ENCODE results near the gene MRPS26.
"Not testable (repeated sequence)": the region's sequence is repeated elsewhere in the genome, so short reads cannot be mapped to it uniquely, and the experiment has no call there.

Gene MRPS26

GRCh38 chr20:3068986-3069900, 23.4 kb downstream of the MRPS26 start:
- no peaks in the 10 kb centered on the region for H3K9me3 ChIP-seq (ENCODE audit: control insufficient read depth, low read depth, low read length)
- no peaks in the 10 kb centered on the region for H3K36me3 ChIP-seq (ENCODE audit: control insufficient read depth, low read depth, low read length)
- H3K27ac ChIP-seq (ENCODE audit: low read length) = no peak overlapping the region
- no peak overlapping the region for H3K4me3 ChIP-seq (ENCODE audit: low read length)
- peaks cover 27% of the 10 kb centered on the region for H3K27me3 ChIP-seq (ENCODE audit: control insufficient read depth, insufficient read depth, low read length)
- H3K9ac ChIP-seq (ENCODE audit: low read length) = no peak overlapping the region
- H3K4me1 ChIP-seq (ENCODE audit: control insufficient read depth, low read depth, low read length) = no peaks in the 10 kb centered on the region

DNA sequence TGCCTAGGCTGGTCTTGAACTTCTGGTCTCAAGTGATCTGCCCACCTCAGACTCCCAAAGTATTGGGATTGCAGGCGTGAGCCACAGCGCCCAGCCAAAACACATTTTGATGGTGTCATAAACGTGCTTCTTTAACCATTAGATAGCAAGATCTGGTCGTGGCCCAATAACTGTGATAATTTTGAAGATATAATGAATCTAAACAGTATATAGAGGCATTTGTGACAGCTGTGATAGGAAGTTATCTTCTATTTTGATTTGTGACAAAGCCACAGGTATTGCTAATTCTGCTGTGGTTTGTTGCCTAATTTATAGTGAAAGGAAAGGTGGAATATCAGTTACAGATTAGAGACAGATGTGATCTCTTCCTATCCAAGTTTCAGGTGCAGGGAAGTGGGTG, 24.9 kb downstream of the MRPS26 start:
- Histone ChIP-seq H3K27ac (ENCODE audit: low read length) (no peak overlapping the region), H3K27me3 (ENCODE audit: control insufficient read depth, insufficient read depth, low read length) (peaks cover 27% of the 10 kb centered on the region), H3K4me3 (ENCODE audit: low read length) (no peak overlapping the region), H3K9me3 (ENCODE audit: control insufficient read depth, low read depth, low read length) (no peaks in the 10 kb centered on the region), H3K36me3 (ENCODE audit: control insufficient read depth, low read depth, low read length) (no peaks in the 10 kb centered on the region), H3K4me1 (ENCODE audit: control insufficient read depth, low read depth, low read length) (no peaks in the 10 kb centered on the region), H3K9ac (ENCODE audit: low read length) (no peak overlapping the region)

DNA sequence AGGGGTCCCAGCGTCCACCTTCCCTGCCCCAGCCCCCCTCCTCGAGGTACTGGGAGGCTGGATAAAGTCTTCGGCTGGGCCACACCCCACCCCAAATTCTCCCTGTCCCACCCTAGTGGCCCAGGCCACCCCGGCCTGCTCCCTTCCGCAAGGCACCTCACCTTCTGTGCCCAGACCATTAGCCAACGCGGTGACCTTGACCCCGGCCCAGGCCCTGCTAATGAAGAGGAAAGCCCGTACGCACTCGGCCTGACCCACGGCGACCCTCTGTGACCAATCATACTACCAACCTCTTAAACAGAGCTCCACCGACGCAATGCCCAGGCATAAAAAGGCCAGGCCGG, 25.4 kb downstream of the MRPS26 start:
- no peaks in the 10 kb centered on the region for H3K36me3 ChIP-seq (ENCODE audit: control insufficient read depth, low read depth, low read length)
- no peaks in the 10 kb centered on the region for H3K9me3 ChIP-seq (ENCODE audit: control insufficient read depth, low read depth, low read length)
- no peaks in the 10 kb centered on the region for H3K4me1 ChIP-seq (ENCODE audit: control insufficient read depth, low read depth, low read length)
- no peak overlapping the region for H3K9ac ChIP-seq (ENCODE audit: low read length)
- no peak overlapping the region for H3K4me3 ChIP-seq (ENCODE audit: low read length)
- H3K27ac ChIP-seq (ENCODE audit: low read length) = no peak overlapping the region
- peaks cover 27% of the 10 kb centered on the region for H3K27me3 ChIP-seq (ENCODE audit: control insufficient read depth, insufficient read depth, low read length)

- Histone ChIP-seq H3K4me1 (ENCODE audit: control insufficient read depth, low read depth, low read length) (no peaks in the 10 kb centered on the region), H3K9me3 (ENCODE audit: control insufficient read depth, low read depth, low read length) (no peaks in the 10 kb centered on the region), H3K27me3 (ENCODE audit: control insufficient read depth, insufficient read depth, low read length) (peaks cover 27% of the 10 kb centered on the region), H3K4me3 (ENCODE audit: low read length) (peak within 1 kb of the TSS; percentile 24), H3K36me3 (ENCODE audit: control insufficient read depth, low read depth, low read length) (no peaks in the 10 kb centered on the region), H3K27ac (ENCODE audit: low read length) (no peak within 1 kb of the TSS), H3K9ac (ENCODE audit: low read length) (no peak within 1 kb of the TSS)
Measured at GRCh38 chr20:3071610-3072529, 26.0 kb downstream of the MRPS26 start, which contains the start of gene OXT. TSS of gene OXT (plus strand) at chr20:3071620. CDS start at chr20:3071656, 36 bp downstream.

- Histone ChIP-seq H3K9me3 (ENCODE audit: control insufficient read depth, low read depth, low read length) (no peaks in the 10 kb centered on the region), H3K36me3 (ENCODE audit: control insufficient read depth, low read depth, low read length) (no peaks in the 10 kb centered on the region), H3K4me1 (ENCODE audit: control insufficient read depth, low read depth, low read length) (no peaks in the 10 kb centered on the region), H3K27me3 (ENCODE audit: control insufficient read depth, insufficient read depth, low read length) (peaks cover 27% of the 10 kb centered on the region), H3K4me3 (ENCODE audit: low read length) (peak overlapping the region; percentile 24), H3K9ac (ENCODE audit: low read length) (no peak overlapping the region), H3K27ac (ENCODE audit: low read length) (no peak overlapping the region)
Measured at GRCh38 chr20:3072530-3073250, 26.8 kb downstream of the MRPS26 start.

GRCh38 chr20:3073251-3073643, 27.4 kb downstream of the MRPS26 start:
- H3K9ac ChIP-seq (ENCODE audit: low read length); H3K4me3 ChIP-seq (ENCODE audit: low read length); H3K27ac ChIP-seq (ENCODE audit: low read length); H3K9me3 ChIP-seq (ENCODE audit: control insufficient read depth, low read depth, low read length); H3K36me3 ChIP-seq (ENCODE audit: control insufficient read depth, low read depth, low read length); H3K4me1 ChIP-seq (ENCODE audit: control insufficient read depth, low read depth, low read length): not testable (repeated sequence)
- H3K27me3 ChIP-seq (ENCODE audit: control insufficient read depth, insufficient read depth, low read length) = peaks cover 27% of the 10 kb centered on the region

GRCh38 chr20:3074812-3075211, 29.0 kb downstream of the MRPS26 start:
- Histone ChIP-seq H3K9ac (ENCODE audit: low read length) (no peak overlapping the region), H3K4me3 (ENCODE audit: low read length) (no peak overlapping the region), H3K27ac (ENCODE audit: low read length) (no peak overlapping the region), H3K36me3 (ENCODE audit: control insufficient read depth, low read depth, low read length) (no peaks in the 10 kb centered on the region), H3K4me1 (ENCODE audit: control insufficient read depth, low read depth, low read length) (no peaks in the 10 kb centered on the region), H3K27me3 (ENCODE audit: control insufficient read depth, insufficient read depth, low read length) (peaks cover 31% of the 10 kb centered on the region), H3K9me3 (ENCODE audit: control insufficient read depth, low read depth, low read length) (no peaks in the 10 kb centered on the region)

DNA sequence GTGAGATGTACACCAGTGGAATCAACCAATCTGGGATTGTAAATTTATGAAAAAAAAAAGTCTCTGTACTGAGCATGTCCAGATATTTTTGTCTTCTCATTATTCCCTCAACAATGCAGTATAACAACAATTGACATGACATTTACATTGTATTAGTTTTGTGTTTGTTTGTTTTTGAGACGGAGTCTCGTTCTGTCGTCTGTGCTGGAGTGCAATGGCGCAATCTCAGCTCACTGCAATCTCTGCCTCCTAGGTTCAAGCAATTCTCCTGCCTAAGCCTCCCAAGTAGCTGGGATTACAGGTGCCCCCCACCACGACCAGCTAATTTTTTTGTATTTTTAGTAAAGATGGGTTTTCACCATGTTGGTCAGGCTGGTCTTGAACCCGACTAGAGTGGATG, 29.5 kb downstream of the MRPS26 start:
- H3K9ac ChIP-seq (ENCODE audit: low read length); H3K36me3 ChIP-seq (ENCODE audit: control insufficient read depth, low read depth, low read length); H3K4me1 ChIP-seq (ENCODE audit: control insufficient read depth, low read depth, low read length); H3K4me3 ChIP-seq (ENCODE audit: low read length); H3K9me3 ChIP-seq (ENCODE audit: control insufficient read depth, low read depth, low read length); H3K27ac ChIP-seq (ENCODE audit: low read length): not testable (repeated sequence)
- peaks cover 31% of the 10 kb centered on the region for H3K27me3 ChIP-seq (ENCODE audit: control insufficient read depth, insufficient read depth, low read length)

GRCh38 chr20:3077618-3078134, 31.8 kb downstream of the MRPS26 start:
- H3K4me1 ChIP-seq (ENCODE audit: control insufficient read depth, low read depth, low read length) = no peaks in the 10 kb centered on the region
- no peak overlapping the region for H3K27ac ChIP-seq (ENCODE audit: low read length)
- peaks cover 33% of the 10 kb centered on the region for H3K27me3 ChIP-seq (ENCODE audit: control insufficient read depth, insufficient read depth, low read length)
- no peaks in the 10 kb centered on the region for H3K9me3 ChIP-seq (ENCODE audit: control insufficient read depth, low read depth, low read length)
- no peak overlapping the region for H3K9ac ChIP-seq (ENCODE audit: low read length)
- no peak overlapping the region for H3K4me3 ChIP-seq (ENCODE audit: low read length)
- H3K36me3 ChIP-seq (ENCODE audit: control insufficient read depth, low read depth, low read length) = no peaks in the 10 kb centered on the region

GRCh38 chr20:3080939-3081388, 35.1 kb downstream of the MRPS26 start:
- Histone ChIP-seq H3K36me3 (ENCODE audit: control insufficient read depth, low read depth, low read length) (no peaks in the 10 kb centered on the region), H3K4me3 (ENCODE audit: low read length) (no peak overlapping the region), H3K4me1 (ENCODE audit: control insufficient read depth, low read depth, low read length) (no peaks in the 10 kb centered on the region), H3K9ac (ENCODE audit: low read length) (no peak overlapping the region), H3K27ac (ENCODE audit: low read length) (no peak overlapping the region), H3K27me3 (ENCODE audit: control insufficient read depth, insufficient read depth, low read length) (peaks cover 43% of the 10 kb centered on the region), H3K9me3 (ENCODE audit: control insufficient read depth, low read depth, low read length) (no peaks in the 10 kb centered on the region)

GRCh38 chr20:3081641-3082040, 35.8 kb downstream of the MRPS26 start:
- Histone ChIP-seq H3K27ac (ENCODE audit: low read length) (no peak overlapping the region), H3K27me3 (ENCODE audit: control insufficient read depth, insufficient read depth, low read length) (peaks cover 43% of the 10 kb centered on the region), H3K36me3 (ENCODE audit: control insufficient read depth, low read depth, low read length) (no peaks in the 10 kb centered on the region), H3K9me3 (ENCODE audit: control insufficient read depth, low read depth, low read length) (no peaks in the 10 kb centered on the region), H3K4me3 (ENCODE audit: low read length) (no peak overlapping the region), H3K4me1 (ENCODE audit: control insufficient read depth, low read depth, low read length) (no peaks in the 10 kb centered on the region), H3K9ac (ENCODE audit: low read length) (no peak overlapping the region)

Data from iPS-18a (cell line).